Measurements from ENCODE around the gene FRG2B. TPM values are rescaled to one million over a fixed set of nuclear protein-coding genes. Genes with fewer than 3 reads are reported as not detected.
"Not testable (repeated sequence)": the region's sequence is repeated elsewhere in the genome, so short reads cannot be mapped to it uniquely, and the experiment has no call there.

FRG2B gene
- total RNA-seq, result not detected
- not detected for polyA plus RNA-seq
- long read RNA-seq, donor 1, result 0 reads
- long read RNA-seq, donor 2, result 0 reads
- long read RNA-seq, donor 3, result 0 reads

DNA sequence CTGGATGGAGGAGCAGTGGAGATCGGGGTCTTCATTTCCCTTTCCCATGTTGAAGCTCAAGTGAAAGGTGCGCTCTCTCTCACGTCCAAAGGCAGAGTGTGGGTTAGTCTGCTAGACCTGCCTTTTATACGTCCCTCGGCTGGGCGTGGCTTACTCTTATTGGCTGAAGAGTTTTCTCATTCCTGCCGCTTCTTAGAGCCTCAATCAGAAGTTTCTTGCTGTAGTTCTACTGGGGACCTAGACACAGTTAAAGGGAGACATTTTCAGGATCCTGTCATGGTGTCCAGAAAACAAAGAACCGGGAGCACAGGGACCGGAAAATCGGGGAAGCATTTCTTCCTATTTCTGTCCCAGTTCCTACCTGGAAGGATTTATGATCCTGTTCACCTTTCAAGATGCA is at the start of gene FRG2B:
TSS of gene FRG2B (minus strand) at position 101 of the 400 bp plus-strand sequence. CDS start at position 48, 53 bp downstream.
- 41 to 80% methylated on average over 2 to 3 of the region's 10 CpGs for WGBS, 2 donors
- H3K36me3 ChIP-seq; H3K4me3 ChIP-seq; H3K27ac ChIP-seq; DNase-seq; H3K4me1 ChIP-seq; H3K9me3 ChIP-seq; ATAC-seq; intact Hi-C loops (cut with DNase I): not testable (repeated sequence)
- peaks cover 0 to 22% (median 13%) of the 10 kb centered on the region in 7 donors for H3K27me3 ChIP-seq

DNA sequence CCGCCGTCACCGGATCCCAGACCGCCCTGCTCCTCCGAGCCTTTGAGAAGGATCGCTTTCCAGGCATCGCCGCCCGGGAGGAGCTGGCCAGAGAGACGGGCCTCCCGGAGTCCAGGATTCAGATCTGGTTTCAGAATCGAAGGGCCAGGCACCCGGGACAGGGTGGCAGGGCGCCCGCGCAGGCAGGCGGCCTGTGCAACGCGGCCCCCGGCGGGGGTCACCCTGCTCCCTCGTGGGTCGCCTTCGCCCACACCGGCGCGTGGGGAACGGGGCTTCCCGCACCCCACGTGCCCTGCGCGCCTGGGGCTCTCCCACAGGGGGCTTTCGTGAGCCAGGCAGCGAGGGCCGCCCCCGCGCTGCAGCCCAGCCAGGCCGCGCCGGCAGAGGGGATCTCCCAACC is 40.9 kb upstream of the FRG2B start:
- intact Hi-C loops (cut with DNase I); H3K9me3 ChIP-seq; H3K36me3 ChIP-seq; DNase-seq; H3K27ac ChIP-seq; H3K4me3 ChIP-seq; H3K4me1 ChIP-seq: not testable (repeated sequence)
- peak in 4 of 8 donors; percentile 43 to 94 (median 60) for ATAC-seq
- peaks cover 0 to 17% (median 14%) of the 10 kb centered on the region in 7 donors for H3K27me3 ChIP-seq
- no CpG with 5 or more reads among the region's 40 CpGs for WGBS, 2 donors

DNA sequence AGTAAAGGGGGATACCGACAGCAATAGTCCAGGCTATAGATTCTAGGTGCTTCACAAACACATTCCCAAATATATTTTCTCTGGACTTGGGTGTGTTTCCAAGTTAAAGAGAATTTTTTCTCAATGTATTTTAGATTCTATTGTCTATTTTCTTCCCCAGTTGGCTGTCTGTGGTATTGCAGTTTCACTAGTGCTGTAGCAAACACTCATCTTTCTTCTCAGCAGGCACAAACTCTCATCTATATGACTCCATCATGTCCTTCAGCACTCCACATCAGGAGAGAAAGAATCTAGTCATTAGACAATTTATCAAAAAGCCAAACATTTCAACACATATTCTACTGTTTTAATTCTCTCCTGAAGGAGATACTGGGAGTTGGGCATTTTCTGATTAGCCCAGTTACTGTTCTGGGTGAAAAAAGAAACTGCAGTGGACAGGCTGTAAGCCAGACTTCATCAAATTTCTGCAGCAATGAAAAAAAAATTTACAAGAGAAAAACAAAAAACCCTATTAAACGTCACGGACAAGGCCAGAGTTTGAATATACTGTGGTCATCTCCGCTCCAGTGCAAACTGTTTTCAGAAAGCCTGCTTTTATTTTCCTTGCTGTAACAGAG is 37.1 kb upstream of the FRG2B start:
- H3K27ac ChIP-seq; ATAC-seq; DNase-seq; H3K4me1 ChIP-seq; H3K36me3 ChIP-seq; H3K9me3 ChIP-seq; H3K4me3 ChIP-seq; intact Hi-C loops (cut with DNase I): not testable (repeated sequence)
- H3K27me3 ChIP-seq, result peaks cover 0 to 24% (median 19%) of the 10 kb centered on the region in 7 donors
- WGBS, 2 donors, result 29 to 48% methylated on average over 4 of the region's 4 CpGs
- TF ChIP-seq, protein P1, sequence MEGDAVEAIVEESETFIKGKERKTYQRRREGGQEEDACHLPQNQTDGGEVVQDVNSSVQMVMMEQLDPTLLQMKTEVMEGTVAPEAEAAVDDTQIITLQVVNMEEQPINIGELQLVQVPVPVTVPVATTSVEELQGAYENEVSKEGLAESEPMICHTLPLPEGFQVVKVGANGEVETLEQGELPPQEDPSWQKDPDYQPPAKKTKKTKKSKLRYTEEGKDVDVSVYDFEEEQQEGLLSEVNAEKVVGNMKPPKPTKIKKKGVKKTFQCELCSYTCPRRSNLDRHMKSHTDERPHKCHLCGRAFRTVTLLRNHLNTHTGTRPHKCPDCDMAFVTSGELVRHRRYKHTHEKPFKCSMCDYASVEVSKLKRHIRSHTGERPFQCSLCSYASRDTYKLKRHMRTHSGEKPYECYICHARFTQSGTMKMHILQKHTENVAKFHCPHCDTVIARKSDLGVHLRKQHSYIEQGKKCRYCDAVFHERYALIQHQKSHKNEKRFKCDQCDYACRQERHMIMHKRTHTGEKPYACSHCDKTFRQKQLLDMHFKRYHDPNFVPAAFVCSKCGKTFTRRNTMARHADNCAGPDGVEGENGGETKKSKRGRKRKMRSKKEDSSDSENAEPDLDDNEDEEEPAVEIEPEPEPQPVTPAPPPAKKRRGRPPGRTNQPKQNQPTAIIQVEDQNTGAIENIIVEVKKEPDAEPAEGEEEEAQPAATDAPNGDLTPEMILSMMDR (IDR thresholded peaks at IDR 0.05), result peak in 1 of 9 donors; percentile 13

DNA sequence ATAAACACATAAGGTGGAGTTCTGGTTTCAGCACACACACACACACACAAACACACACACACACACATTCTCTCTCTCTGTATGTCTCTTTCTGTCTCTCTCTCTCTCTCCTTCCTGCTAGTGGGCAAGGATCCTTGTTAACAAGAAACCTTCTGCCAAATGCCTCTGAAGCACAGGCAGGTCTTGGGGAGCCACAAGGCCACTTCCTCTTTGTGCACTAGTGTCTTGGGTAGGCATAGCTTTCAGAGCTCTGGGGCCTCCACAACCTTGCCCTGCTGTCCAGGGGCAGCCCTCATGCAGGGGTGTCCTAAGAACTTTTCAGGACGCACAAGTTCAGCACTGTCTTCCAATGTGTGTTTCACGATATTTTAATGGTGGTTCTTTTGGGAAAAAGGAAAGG is 34.5 kb upstream of the FRG2B start:
- 62 to 68% methylated on average over 2 of the region's 2 CpGs for WGBS, 2 donors
- H3K9me3 ChIP-seq; intact Hi-C loops (cut with DNase I); H3K4me3 ChIP-seq; H3K27ac ChIP-seq; H3K36me3 ChIP-seq; ATAC-seq; H3K4me1 ChIP-seq; DNase-seq: not testable (repeated sequence)
- H3K27me3 ChIP-seq, result peaks cover 0 to 24% (median 19%) of the 10 kb centered on the region in 7 donors

DNA sequence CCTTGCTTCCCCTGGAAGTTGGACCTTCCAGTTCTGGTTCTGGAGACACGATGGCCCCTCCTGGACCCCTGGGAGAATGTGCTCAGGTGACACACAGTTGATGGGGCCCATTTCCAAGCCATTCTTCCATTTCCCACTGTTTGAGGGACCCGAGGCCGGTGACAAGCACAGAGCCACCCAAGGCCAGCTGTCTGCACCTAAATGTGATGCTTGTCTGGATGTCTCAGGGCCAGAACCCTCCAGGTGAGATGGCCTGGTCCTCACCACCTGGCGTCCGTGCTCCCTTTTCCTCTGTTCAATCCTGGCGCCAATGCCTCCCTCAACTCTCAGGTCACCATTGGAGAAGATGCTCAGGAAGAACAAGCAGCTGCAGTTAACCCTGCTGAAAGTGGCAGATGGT is 33.9 kb upstream of the FRG2B start:
- DNase-seq; ATAC-seq; intact Hi-C loops (cut with DNase I); H3K4me3 ChIP-seq; H3K4me1 ChIP-seq; H3K9me3 ChIP-seq; H3K27ac ChIP-seq; H3K36me3 ChIP-seq: not testable (repeated sequence)
- 54 to 63% methylated on average over 6 of the region's 6 CpGs for WGBS, 2 donors
- H3K27me3 ChIP-seq, result peaks cover 0 to 24% (median 19%) of the 10 kb centered on the region in 7 donors

DNA sequence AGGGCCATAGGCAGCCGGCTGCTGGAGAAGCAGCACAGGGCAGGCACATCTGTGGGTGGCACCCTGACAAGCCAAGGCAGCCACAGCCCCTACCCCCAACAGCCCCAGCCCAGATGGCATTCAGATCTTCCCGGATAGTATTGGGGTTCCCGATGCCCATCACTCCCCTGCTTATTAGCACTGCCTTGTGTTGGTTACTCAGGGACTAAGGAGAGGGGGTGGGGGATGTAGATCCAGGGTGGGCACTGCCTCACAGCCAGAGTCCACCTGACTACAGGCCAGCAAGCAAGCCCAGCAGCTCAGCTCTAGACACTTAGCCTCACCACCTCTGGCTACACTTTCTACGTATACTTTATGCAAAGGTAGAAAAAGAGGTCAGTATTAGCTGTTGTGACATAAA is 30.7 kb upstream of the FRG2B start:
- H3K4me1 ChIP-seq; H3K27ac ChIP-seq; ATAC-seq; H3K36me3 ChIP-seq; H3K9me3 ChIP-seq; intact Hi-C loops (cut with DNase I); H3K4me3 ChIP-seq; DNase-seq; H3K27me3 ChIP-seq: not testable (repeated sequence)
- 76 to 80% methylated on average over 3 of the region's 4 CpGs for WGBS, 2 donors

DNA sequence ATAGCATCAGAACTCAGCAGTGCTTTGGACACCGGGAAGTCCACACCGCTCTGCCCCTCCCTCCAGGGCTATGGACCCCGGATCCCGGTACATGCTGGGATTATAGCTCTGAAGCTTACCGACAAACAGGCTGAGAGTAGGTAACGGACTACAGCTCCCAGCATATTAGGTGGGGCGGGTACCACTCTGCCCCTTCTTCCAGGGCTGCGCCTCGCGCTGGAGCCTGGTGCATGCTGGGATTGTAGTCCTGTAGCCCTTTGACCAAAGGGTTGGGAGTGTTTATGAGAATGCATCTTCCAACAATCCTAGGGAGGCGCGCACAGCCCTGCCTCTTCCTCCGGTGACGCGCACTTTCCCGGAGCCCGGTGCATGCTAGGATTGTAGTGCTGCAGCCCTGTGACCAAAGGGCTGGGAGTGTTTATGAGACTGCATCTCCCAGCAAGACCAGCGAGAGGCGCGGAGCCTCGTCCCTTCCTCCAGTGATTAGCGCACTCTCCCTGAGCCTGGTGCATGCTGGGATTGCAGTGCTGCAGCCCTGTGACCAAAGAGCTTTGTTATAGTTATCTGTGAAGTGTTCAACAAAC is 22.4 kb upstream of the FRG2B start:
- H3K4me1 ChIP-seq; H3K36me3 ChIP-seq; intact Hi-C loops (cut with DNase I); H3K9me3 ChIP-seq; ATAC-seq; H3K27ac ChIP-seq; H3K4me3 ChIP-seq: not testable (repeated sequence)
- 36 to 44% methylated on average over 5 of the region's 22 CpGs for WGBS, 2 donors
- DNase-seq, result peak in 1 of 2 donors; percentile 25
- peaks cover 0 to 11% (median 0%) of the 10 kb centered on the region in 7 donors for H3K27me3 ChIP-seq

All from heart right ventricle (tissue), 16 donors.